ENCODE results near the gene PDCD2L.

Gene PDCD2L

DNA sequence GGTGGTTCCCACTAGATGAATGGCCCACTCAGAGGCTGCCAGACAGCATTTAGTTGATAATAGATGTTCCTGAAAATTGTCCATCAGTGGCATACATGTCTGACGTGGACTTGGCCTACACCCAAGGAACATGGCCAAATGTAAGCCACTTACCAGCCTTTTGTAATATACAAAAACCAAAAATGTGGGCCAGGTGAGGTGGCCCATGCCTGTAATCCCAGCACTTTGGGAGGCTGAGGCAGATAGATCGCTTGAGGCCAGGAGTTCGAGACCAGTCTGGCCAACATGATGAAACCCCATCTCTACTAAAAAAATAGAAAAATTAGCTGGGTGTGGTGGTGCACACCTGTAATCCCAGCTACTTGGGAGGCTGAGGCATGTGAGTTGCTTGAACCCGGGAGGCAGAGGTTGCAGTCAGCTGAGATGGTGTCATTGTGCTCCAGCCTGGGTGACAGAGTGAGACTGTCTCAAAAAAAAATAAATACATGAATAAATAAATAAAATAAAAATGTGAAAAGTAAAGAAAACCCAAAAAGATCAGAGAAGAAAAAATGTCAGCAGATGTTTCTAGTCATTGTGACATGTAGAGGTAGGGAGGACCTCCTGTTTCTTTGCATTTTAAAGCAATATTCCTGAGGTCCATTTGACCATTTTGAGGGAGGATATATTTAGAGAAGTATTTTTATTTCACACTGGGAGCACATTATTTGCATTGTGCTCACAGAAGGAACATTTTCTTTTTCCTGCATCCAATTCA, 70.2 kb downstream of the PDCD2L start:
- DNase-seq = no peak

GRCh38 chr19:34475026-34475974, 71.1 kb downstream of the PDCD2L start:
- peak; percentile 84 for DNase-seq
